HL-60 (cell line): ENCODE data around the gene PKD1L1.

ENCODE experiments used
- DNase-seq, 2 experiments: peaks; one replicate each; pipeline ENCODE4 v3.0.0-alpha.2; 2010 to 2020; ENCODE audit warnings: low read depth in 1 of 2, low spot score in 1 of 2
- H3K27ac ChIP-seq: fragments of 250-450 bp; sonication (Bioruptor Pico); replicated peaks from 2 replicates; pipeline ENCODE4 v1.5.1; 2020; ENCODE audit warnings: mild to moderate bottlenecking, moderate library complexity
- H3K27me3 ChIP-seq: fragments of 250-450 bp; sonication (Bioruptor Pico); 2 replicates; pipeline ENCODE4 v1.5.1; 2021; ENCODE audit warnings: mild to moderate bottlenecking, moderate library complexity; ENCODE audit not compliant: insufficient read depth, poor library complexity, severe bottlenecking
- H3K4me3 ChIP-seq: replicated peaks from 2 replicates; pipeline ENCODE4 v1.5.1; 2011; ENCODE audit warnings: mild to moderate bottlenecking, control low read depth, low read length; ENCODE audit not compliant: insufficient read depth
- GABPA ChIP-seq: IDR thresholded peaks from 2 replicates; pipeline ENCODE4 v1.6.1; 2012; ENCODE audit warnings: low read depth
- POLR2AphosphoS5 ChIP-seq: IDR thresholded peaks from 2 replicates; pipeline ENCODE4 v1.6.1; 2012; ENCODE audit warnings: low read depth
- SPI1 ChIP-seq: IDR thresholded peaks from 2 replicates; pipeline ENCODE4 v1.6.1; 2012; ENCODE audit warnings: low read depth, mild to moderate bottlenecking, borderline replicate concordance
- TF ChIP-seq, protein P1 (sequence below): IDR thresholded peaks from 2 replicates; pipeline ENCODE4 v1.6.1; 2012; ENCODE audit warnings: low read depth; ENCODE audit not compliant: insufficient replicate concordance
- TF ChIP-seq, protein P2 (sequence below): IDR thresholded peaks from one replicate; pipeline ENCODE4 v1.5.1; 2011; ENCODE audit warnings: low read length, control low read depth, inconsistent platforms; ENCODE audit not compliant: insufficient read depth

PKD1L1 gene

DNA sequence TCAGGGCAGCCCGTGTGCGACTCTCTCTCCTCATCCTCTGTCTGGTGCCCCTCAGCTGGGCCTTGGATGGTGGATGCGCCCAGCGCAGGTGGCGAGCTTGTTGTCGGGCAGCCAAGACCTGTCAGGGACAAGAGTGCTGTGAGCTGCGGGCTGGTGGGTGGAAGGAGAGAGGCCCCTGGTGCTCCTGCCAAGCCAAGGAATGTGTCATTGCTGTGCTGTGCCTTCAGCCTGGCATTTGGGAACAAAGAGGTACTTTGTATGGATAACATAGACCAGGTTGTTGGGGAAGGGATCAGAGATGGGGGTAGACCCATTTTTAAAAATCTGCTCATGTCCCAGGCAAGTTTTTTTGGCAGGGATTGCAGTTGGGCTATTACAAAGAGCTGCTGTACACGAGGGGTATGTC is 120.9 kb downstream of the PKD1L1 start:
- no peak for DNase-seq
- H3K27me3 ChIP-seq, result peaks cover 7% of the 10 kb centered on the region
- TF ChIP-seq, protein P1, sequence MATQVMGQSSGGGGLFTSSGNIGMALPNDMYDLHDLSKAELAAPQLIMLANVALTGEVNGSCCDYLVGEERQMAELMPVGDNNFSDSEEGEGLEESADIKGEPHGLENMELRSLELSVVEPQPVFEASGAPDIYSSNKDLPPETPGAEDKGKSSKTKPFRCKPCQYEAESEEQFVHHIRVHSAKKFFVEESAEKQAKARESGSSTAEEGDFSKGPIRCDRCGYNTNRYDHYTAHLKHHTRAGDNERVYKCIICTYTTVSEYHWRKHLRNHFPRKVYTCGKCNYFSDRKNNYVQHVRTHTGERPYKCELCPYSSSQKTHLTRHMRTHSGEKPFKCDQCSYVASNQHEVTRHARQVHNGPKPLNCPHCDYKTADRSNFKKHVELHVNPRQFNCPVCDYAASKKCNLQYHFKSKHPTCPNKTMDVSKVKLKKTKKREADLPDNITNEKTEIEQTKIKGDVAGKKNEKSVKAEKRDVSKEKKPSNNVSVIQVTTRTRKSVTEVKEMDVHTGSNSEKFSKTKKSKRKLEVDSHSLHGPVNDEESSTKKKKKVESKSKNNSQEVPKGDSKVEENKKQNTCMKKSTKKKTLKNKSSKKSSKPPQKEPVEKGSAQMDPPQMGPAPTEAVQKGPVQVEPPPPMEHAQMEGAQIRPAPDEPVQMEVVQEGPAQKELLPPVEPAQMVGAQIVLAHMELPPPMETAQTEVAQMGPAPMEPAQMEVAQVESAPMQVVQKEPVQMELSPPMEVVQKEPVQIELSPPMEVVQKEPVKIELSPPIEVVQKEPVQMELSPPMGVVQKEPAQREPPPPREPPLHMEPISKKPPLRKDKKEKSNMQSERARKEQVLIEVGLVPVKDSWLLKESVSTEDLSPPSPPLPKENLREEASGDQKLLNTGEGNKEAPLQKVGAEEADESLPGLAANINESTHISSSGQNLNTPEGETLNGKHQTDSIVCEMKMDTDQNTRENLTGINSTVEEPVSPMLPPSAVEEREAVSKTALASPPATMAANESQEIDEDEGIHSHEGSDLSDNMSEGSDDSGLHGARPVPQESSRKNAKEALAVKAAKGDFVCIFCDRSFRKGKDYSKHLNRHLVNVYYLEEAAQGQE, result no peak
- no peak for TF ChIP-seq GABPA
- TF ChIP-seq, protein P2, sequence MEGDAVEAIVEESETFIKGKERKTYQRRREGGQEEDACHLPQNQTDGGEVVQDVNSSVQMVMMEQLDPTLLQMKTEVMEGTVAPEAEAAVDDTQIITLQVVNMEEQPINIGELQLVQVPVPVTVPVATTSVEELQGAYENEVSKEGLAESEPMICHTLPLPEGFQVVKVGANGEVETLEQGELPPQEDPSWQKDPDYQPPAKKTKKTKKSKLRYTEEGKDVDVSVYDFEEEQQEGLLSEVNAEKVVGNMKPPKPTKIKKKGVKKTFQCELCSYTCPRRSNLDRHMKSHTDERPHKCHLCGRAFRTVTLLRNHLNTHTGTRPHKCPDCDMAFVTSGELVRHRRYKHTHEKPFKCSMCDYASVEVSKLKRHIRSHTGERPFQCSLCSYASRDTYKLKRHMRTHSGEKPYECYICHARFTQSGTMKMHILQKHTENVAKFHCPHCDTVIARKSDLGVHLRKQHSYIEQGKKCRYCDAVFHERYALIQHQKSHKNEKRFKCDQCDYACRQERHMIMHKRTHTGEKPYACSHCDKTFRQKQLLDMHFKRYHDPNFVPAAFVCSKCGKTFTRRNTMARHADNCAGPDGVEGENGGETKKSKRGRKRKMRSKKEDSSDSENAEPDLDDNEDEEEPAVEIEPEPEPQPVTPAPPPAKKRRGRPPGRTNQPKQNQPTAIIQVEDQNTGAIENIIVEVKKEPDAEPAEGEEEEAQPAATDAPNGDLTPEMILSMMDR, result no peak
- TF ChIP-seq POLR2AphosphoS5, result no peak
- TF ChIP-seq SPI1, result no peak

DNA sequence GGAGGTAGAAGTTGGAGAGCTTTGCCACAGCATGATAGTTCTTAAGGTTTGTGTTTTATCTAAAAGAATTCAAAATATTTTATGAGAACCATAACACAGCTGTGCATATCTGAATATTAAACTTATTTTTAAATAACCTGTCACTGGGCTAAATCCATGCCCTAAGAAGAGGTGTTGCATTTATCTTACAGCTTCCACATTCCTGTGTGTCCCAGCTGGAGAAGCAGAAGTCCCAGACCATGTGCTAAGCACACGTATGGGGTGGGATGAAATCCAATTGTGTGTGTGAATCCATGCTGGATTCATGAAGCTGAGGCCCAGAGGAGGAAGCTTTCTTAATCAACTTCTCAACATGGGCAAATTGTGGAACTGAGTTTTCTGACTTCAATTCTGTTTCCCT is 121.5 kb downstream of the PKD1L1 start:
- TF ChIP-seq, protein P2, result no peak
- TF ChIP-seq GABPA (no peak), SPI1 (no peak)
- no peak for DNase-seq
- no peak overlapping the region for H3K27ac ChIP-seq
- H3K4me3 ChIP-seq, result no peak overlapping the region
- peaks cover 7% of the 10 kb centered on the region for H3K27me3 ChIP-seq

More for the DNA sequence above, 120.9 kb downstream of the PKD1L1 start:
- no peak overlapping the region for H3K27ac ChIP-seq
- no peak overlapping the region for H3K4me3 ChIP-seq

DNA sequence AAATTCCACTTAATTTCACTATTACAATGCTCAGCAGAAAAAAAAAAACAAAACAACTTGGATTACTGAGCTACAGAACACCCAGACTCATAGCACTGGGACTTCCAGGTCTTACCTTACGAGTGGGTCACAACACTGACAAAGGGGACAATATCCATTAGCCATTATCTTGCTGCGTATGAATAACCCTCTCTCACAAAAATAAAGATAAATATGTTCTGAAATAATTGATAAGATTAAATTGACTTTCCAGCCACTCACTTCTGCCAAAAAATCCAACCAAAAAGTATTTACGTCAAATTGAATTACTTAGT is 128.7 kb downstream of the PKD1L1 start:
- Histone ChIP-seq H3K4me3 (no peak overlapping the region), H3K27ac (no peak overlapping the region), H3K27me3 (peaks cover 5% of the 10 kb centered on the region)
- TF ChIP-seq SPI1, result no peak
- TF ChIP-seq, protein P1, result no peak
- TF ChIP-seq GABPA, result no peak
- TF ChIP-seq, protein P2, result no peak
- no peak for TF ChIP-seq POLR2AphosphoS5
- no peak for DNase-seq
